KOPT-K1 (cell line): ENCODE measurements around the gene COL27A1.

Source experiments
- H3K27ac ChIP-seq: fragments of 200-600 bp; sonication (generic); 2 replicates; pipeline ENCODE4 v1.5.1; 2016; ENCODE audit warnings: antibody characterized with exemption, mild to moderate bottlenecking, low read depth, low read length; ENCODE audit not compliant: poor library complexity, severe bottlenecking
- H3K36me3 ChIP-seq: fragments of 200-600 bp; sonication (generic); 2 replicates; pipeline ENCODE4 v1.5.1; 2017; ENCODE audit warnings: antibody characterized with exemption, mild to moderate bottlenecking, low read length, moderate library complexity; ENCODE audit not compliant: insufficient read depth
- H3K9me3 ChIP-seq: fragments of 200-600 bp; sonication (generic); 2 replicates; pipeline ENCODE4 v1.5.1; 2017; ENCODE audit warnings: antibody characterized with exemption, low read length, mild to moderate bottlenecking; ENCODE audit not compliant: insufficient read depth, poor library complexity, severe bottlenecking

COL27A1 gene

GRCh38 chr9:114282104-114282485, 126.8 kb downstream of the COL27A1 start:
- no peaks in the 10 kb centered on the region for H3K9me3 ChIP-seq
- no peak overlapping the region for H3K27ac ChIP-seq
- no peaks in the 10 kb centered on the region for H3K36me3 ChIP-seq

GRCh38 chr9:114282507-114282906, 127.2 kb downstream of the COL27A1 start:
- Histone ChIP-seq H3K27ac (no peak overlapping the region), H3K9me3 (no peaks in the 10 kb centered on the region), H3K36me3 (no peaks in the 10 kb centered on the region)

GRCh38 chr9:114282926-114283325, 127.6 kb downstream of the COL27A1 start:
- Histone ChIP-seq H3K27ac (no peak overlapping the region), H3K9me3 (no peaks in the 10 kb centered on the region), H3K36me3 (no peaks in the 10 kb centered on the region)

GRCh38 chr9:114283551-114284111, 128.3 kb downstream of the COL27A1 start:
- H3K36me3 ChIP-seq: no peaks in the 10 kb centered on the region
- no peaks in the 10 kb centered on the region for H3K9me3 ChIP-seq
- H3K27ac ChIP-seq: no peak overlapping the region

GRCh38 chr9:114284316-114285060, 129.2 kb downstream of the COL27A1 start:
- H3K36me3 ChIP-seq: no peaks in the 10 kb centered on the region
- H3K27ac ChIP-seq: no peak overlapping the region
- H3K9me3 ChIP-seq: no peaks in the 10 kb centered on the region

- Histone ChIP-seq H3K36me3 (no peaks in the 10 kb centered on the region), H3K9me3 (no peaks in the 10 kb centered on the region), H3K27ac (no peak overlapping the region)
Observed at GRCh38 chr9:114285166-114285867, 130.0 kb downstream of the COL27A1 start.

- Histone ChIP-seq H3K9me3 (no peaks in the 10 kb centered on the region), H3K27ac (no peak overlapping the region), H3K36me3 (no peaks in the 10 kb centered on the region)
Observed at GRCh38 chr9:114286146-114286679, 130.9 kb downstream of the COL27A1 start.

GRCh38 chr9:114287001-114287762, 131.8 kb downstream of the COL27A1 start:
- Histone ChIP-seq H3K27ac (no peak overlapping the region), H3K9me3 (no peaks in the 10 kb centered on the region), H3K36me3 (no peaks in the 10 kb centered on the region)

- H3K27ac ChIP-seq: no peak overlapping the region
- no peaks in the 10 kb centered on the region for H3K36me3 ChIP-seq
- H3K9me3 ChIP-seq: no peaks in the 10 kb centered on the region
Observed at GRCh38 chr9:114287763-114288192, 132.4 kb downstream of the COL27A1 start.

GRCh38 chr9:114288193-114289091, 133.1 kb downstream of the COL27A1 start:
- H3K36me3 ChIP-seq: no peaks in the 10 kb centered on the region
- H3K27ac ChIP-seq: no peak overlapping the region
- no peaks in the 10 kb centered on the region for H3K9me3 ChIP-seq

- H3K9me3 ChIP-seq: no peaks in the 10 kb centered on the region
- H3K27ac ChIP-seq: no peak overlapping the region
- H3K36me3 ChIP-seq: no peaks in the 10 kb centered on the region
Observed at GRCh38 chr9:114289106-114289505, 133.8 kb downstream of the COL27A1 start.

- no peaks in the 10 kb centered on the region for H3K36me3 ChIP-seq
- H3K9me3 ChIP-seq: peaks cover 4% of the 10 kb centered on the region
- H3K27ac ChIP-seq: no peak overlapping the region
Observed at GRCh38 chr9:114289571-114290481, 134.5 kb downstream of the COL27A1 start.

GRCh38 chr9:114290561-114290986, 135.2 kb downstream of the COL27A1 start:
- peaks cover 7% of the 10 kb centered on the region for H3K9me3 ChIP-seq
- no peaks in the 10 kb centered on the region for H3K36me3 ChIP-seq
- no peak overlapping the region for H3K27ac ChIP-seq
